IPS-15b (cell line): ENCODE measurements around the gene LCNL1.

Experiments
- H3K27me3 ChIP-seq: one replicate; pipeline ENCODE4 v1.6.1; 2013; ENCODE audit warnings: low read length; ENCODE audit not compliant: control insufficient read depth, insufficient read depth
- H3K36me3 ChIP-seq: one replicate; pipeline ENCODE4 v1.6.1; 2013; ENCODE audit warnings: low read length; ENCODE audit not compliant: control insufficient read depth, insufficient read depth
- H3K4me1 ChIP-seq: one replicate; pipeline ENCODE4 v1.6.1; 2013; ENCODE audit warnings: mild to moderate bottlenecking, low read length; ENCODE audit not compliant: control insufficient read depth, insufficient read depth
- H3K4me3 ChIP-seq: one replicate; pipeline ENCODE4 v1.5.1; 2013; ENCODE audit warnings: low read depth, low read length
- H3K9ac ChIP-seq: one replicate; pipeline ENCODE4 v1.6.1; 2013; ENCODE audit warnings: low read depth, mild to moderate bottlenecking, low read length
- H3K9me3 ChIP-seq: one replicate; pipeline ENCODE4 v1.6.1; 2013; ENCODE audit warnings: mild to moderate bottlenecking, low read length; ENCODE audit not compliant: control insufficient read depth, insufficient read depth

The LCNL1 gene

DNA sequence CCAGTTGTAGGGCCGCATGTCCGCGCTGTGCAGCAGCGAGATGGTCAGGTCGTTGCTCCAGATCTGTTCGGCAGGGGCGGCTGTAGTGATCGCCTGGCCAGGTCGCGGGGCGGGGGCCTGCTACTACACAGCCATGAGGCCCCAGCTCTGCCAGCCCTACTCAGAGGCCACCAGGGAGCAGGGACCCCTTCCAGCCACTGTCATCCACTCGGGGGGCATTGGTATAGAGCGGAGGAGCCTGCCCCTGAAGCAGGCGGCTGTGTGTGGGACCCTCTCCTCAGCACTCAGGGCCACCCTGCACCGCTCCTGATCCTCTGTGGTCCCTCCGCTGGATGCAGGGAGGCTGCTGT, 39.9 kb upstream of the LCNL1 start:
- H3K9ac ChIP-seq, result no peak overlapping the region
- no peaks in the 10 kb centered on the region for H3K4me1 ChIP-seq
- peak overlapping the region; percentile 70 for H3K4me3 ChIP-seq
- no peaks in the 10 kb centered on the region for H3K9me3 ChIP-seq
- peaks cover 36% of the 10 kb centered on the region for H3K36me3 ChIP-seq
- no peaks in the 10 kb centered on the region for H3K27me3 ChIP-seq

DNA sequence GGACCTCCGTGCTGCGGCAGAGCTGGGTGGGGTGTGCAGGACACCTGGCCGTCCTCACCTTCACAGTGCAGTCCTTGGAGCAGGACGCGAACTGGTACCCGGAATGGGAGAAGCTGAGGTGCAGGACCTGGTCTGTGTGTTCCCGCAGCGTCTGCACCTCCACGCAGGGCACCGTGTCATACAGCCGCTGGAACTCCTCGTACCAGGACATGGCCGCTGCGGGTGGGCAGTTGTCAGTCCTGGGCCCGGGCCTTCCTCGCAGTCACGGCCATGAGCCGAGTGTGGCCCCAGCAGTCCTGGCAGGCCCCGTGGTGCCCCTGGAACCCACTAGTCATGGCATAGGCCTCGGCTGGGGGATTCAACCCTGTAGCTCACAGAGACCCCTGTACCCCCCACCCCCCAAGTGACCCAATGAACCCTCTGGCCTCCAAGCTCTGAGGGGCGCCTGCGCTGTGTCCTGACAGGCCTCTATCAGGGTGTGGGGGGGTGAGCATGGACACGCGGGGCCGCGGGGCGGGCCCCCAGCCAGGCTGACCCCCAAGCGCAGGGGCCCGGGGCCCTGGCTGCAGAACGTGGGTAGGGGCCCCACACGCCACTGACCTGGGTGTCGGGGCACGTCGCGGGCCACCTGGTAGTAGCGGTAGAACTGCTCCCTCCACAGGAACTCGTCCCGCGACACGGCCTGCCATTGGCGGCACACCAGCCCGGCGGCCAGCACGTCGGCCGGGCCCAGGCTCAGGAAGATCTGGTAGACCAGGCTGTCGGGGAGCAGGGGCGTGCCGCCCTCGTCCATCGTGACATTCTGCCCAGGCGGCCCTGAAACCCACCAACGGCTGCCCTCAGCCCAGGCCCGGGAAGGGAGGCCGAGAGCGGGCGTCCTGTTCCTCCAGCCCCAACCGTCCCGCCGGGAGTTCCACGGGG, 39.2 kb upstream of the LCNL1 start:
- Histone ChIP-seq H3K4me1 (no peaks in the 10 kb centered on the region), H3K36me3 (peaks cover 36% of the 10 kb centered on the region), H3K4me3 (peak overlapping the region; percentile 70), H3K27me3 (no peaks in the 10 kb centered on the region), H3K9ac (peak overlapping the region; percentile 81), H3K9me3 (no peaks in the 10 kb centered on the region)

DNA sequence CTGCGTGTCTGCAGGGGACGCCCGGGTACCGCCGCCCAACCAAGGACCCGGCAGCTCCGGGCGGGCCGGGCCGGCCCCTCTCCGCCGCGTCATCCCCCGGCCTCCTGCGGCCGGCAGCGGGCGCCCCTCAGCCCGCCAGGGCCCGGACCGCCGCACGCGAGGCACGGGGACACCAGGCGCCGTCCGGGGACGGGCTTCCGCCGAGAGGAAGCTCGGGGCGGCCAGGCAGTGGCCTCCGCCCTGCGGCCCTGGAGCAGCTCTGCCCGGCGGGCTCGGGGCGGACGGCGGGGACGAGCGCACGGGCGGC, 38.6 kb upstream of the LCNL1 start:
- no peaks in the 10 kb centered on the region for H3K27me3 ChIP-seq
- H3K4me3 ChIP-seq, result peak overlapping the region; percentile 70
- H3K4me1 ChIP-seq, result no peaks in the 10 kb centered on the region
- no peaks in the 10 kb centered on the region for H3K9me3 ChIP-seq
- peaks cover 36% of the 10 kb centered on the region for H3K36me3 ChIP-seq
- peak overlapping the region; percentile 81 for H3K9ac ChIP-seq

DNA sequence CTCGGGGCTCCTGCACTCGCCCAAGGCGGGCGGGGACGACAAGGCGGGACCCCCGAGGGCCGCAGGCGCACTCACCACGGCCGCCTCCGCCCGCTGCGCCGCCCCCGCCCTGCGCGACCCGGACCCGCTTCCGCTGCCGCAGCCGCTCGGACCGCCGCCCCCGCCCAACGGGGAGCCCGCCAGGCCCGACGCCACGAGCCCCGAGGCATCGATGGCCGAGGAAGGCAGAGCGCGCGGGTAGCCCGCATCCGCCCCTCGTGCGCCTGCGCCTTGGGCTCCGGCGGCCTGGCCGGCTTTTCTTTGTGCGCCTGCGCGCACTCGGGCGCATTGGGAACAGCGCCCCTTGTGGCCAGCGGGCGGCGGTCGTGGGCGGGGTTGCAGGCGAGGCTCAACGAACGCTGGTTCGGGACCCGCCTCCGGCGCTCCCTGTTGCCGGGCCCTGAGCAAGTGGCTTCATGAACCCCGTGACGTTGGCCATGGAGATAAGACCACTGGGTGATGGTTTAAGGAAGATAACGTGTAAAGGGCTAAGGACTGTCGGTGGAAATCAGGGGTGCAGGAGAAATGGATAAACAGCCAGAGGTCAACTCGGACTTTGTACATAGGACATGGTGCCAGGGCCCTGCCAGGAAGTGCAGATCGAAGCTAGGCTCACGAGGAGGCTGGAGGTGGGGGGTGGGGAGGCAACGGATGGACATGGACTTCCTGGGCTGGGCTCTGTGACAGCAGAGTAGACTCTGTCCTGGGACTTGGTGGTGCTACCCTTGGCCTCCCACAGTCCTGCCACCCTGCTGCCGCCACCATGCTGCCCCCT, 38.1 kb upstream of the LCNL1 start, which contains the start of the genes C8G and FBXW5:
Gene C8G, plus strand, starts transcription at position 725 of the 814 bp plus-strand sequence. Its CDS starts 78 bp downstream, at position 803.
Gene FBXW5, minus strand, starts transcription at position 220 of the 814 bp plus-strand sequence. CDS start 655 bp downstream, outside the sequence.
- H3K4me1 ChIP-seq, result no peaks in the 10 kb centered on the region
- H3K36me3 ChIP-seq, result peaks cover 35% of the 10 kb centered on the region
- H3K27me3 ChIP-seq, result no peaks in the 10 kb centered on the region

DNA sequence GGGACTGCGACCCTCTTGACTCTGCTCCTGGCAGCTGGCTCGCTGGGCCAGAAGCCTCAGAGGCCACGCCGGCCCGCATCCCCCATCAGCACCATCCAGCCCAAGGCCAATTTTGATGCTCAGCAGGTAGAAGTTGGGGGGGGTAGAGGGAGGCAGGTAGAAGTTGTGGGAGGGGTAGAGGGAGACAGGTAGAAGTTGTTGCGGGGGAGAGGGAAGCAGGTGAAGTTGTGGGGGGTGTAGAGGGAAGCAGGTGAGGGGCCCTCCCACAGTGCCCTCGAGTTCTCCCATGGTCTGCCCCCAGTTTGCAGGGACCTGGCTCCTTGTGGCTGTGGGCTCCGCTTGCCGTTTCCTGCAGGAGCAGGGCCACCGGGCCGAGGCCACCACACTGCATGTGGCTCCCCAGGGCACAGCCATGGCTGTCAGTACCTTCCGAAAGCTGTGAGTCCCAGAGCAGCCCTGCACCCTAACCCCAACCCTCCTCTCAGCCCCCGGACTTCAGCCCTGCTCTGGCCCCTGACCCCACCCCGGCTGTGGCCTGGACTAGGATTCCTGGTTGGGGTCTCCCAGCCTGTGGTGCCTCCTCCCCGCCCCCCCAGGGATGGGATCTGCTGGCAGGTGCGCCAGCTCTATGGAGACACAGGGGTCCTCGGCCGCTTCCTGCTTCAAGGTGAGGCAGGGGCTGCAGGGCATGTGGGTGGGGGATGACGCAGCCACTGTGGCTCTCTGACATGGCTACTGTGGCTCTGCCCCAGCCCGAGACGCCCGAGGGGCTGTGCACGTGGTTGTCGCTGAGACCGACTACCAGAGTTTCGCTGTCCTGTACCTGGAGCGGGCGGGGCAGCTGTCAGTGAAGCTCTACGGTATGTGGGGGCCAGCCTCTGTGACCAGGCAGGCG, 37.2 kb upstream of the LCNL1 start:
- no peak overlapping the region for H3K9ac ChIP-seq
- no peaks in the 10 kb centered on the region for H3K4me1 ChIP-seq
- no peaks in the 10 kb centered on the region for H3K9me3 ChIP-seq
- H3K36me3 ChIP-seq, result peaks cover 27% of the 10 kb centered on the region
- H3K4me3 ChIP-seq, result no peak overlapping the region
- no peaks in the 10 kb centered on the region for H3K27me3 ChIP-seq

More for the DNA sequence above, 38.1 kb upstream of the LCNL1 start, which contains the start of the genes C8G and FBXW5:
- Histone ChIP-seq H3K4me3 (peak within 1 kb of the TSS; percentile 70), H3K9ac (peak within 1 kb of the TSS; percentile 81), H3K9me3 (no peaks in the 10 kb centered on the region)

DNA sequence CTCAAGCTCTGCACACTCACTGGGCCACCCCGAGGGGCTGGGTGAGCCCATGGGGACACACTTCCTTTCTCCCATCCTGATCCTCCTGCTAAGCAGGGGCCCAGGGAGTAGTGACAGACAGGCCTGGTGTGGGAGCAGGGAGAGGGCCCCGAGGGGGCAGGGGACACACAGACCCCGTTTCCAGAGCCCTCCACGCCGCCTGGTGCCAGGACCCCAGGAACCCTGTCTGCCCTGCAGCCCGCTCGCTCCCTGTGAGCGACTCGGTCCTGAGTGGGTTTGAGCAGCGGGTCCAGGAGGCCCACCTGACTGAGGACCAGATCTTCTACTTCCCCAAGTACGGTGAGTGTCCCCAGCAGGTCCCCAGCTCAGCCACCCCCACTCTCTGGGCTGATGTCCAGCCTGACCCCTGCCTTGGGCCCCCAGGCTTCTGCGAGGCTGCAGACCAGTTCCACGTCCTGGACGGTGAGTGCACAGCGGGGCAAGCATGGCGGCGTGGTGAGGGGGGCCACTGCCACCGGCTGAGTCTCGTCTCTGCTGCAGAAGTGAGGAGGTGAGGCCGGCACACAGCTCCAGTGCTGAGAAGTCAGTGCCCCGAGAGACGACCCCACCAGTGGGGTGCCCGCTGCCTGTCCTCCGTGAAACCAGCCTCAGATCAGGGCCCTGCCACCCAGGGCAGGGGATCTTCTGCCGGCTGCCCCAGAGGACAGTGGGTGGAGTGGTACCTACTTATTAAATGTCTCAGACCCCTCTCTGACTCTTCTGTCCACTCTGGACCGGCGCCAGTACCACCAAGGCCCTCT, 36.4 kb upstream of the LCNL1 start:
- Histone ChIP-seq H3K27me3 (no peaks in the 10 kb centered on the region), H3K9ac (no peak overlapping the region), H3K4me1 (no peaks in the 10 kb centered on the region), H3K4me3 (no peak overlapping the region), H3K36me3 (peaks cover 18% of the 10 kb centered on the region), H3K9me3 (no peaks in the 10 kb centered on the region)

DNA sequence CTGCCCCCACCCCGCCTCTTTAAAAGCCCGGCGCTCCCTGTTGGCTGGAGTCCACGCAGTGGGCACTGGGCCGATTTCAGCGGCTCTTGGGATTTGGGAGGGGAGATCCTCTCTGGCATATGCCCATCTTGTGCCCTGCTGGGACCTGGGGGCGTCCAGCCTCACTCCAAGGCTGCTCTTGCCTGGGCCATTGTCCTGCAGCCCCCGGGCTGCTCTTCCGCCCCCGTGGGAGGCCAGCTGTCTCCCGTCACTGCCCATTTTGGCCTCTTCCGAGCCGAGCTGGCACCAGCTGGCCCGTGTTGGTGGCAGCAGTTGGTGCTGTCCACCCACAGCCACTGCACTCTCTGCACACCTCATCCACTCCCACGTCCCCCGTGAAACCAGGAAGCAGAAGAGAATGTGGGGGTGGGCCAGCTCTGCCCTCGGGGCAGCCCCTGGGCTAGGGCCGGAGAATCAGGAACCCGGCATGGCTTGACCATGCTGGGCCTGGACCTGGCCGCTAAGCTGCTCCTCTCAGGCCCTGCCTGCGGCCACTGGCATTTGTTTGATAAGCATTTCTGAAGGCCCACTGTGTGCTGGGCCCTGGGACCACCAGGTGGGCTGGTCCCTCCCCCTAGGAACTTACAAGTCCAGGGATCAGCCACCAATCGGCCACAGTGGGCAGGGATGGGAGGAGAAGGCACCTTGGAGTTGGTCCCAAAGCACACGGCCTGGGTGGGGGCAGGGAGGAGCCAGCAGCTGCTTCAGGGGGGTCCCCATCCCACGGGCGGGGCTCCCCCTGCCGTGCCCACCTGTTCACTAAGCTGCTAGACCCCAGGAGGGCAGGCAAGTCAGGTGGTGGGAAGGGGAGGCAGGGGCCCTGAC, 35.5 kb upstream of the LCNL1 start:
- H3K9me3 ChIP-seq, result no peaks in the 10 kb centered on the region
- no peaks in the 10 kb centered on the region for H3K4me1 ChIP-seq
- no peak overlapping the region for H3K4me3 ChIP-seq
- peaks cover 11% of the 10 kb centered on the region for H3K36me3 ChIP-seq
- peak overlapping the region; percentile 60 for H3K9ac ChIP-seq
- H3K27me3 ChIP-seq, result no peaks in the 10 kb centered on the region

DNA sequence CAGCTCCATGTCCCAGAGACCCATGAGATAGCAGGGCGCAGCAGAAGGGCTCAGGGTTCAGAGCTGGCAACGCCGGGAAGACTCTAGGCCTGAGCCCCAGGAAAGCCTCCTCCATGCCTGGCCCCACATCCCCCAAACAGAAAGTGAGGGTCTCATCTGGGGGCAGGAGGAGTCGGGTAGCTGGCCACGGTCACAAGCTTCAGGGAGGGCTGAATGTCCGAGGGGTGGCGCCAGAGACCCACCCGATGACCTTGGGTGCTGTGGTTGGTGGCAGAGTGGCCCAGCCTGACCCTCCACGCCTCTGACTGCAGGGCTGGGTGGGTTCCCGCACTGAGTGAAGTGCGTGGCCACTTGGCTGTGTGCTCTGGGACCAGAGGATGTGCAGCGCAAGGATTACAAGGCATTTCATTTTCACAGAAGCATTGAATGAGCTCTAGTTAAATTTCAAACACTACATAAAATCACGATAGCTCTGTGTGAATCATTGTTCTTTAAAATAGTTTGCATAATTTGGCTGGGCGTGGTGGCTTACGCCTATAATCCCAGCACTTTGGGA, 34.8 kb upstream of the LCNL1 start:
- Histone ChIP-seq H3K9ac (peak overlapping the region; percentile 60), H3K4me1 (no peaks in the 10 kb centered on the region)

DNA sequence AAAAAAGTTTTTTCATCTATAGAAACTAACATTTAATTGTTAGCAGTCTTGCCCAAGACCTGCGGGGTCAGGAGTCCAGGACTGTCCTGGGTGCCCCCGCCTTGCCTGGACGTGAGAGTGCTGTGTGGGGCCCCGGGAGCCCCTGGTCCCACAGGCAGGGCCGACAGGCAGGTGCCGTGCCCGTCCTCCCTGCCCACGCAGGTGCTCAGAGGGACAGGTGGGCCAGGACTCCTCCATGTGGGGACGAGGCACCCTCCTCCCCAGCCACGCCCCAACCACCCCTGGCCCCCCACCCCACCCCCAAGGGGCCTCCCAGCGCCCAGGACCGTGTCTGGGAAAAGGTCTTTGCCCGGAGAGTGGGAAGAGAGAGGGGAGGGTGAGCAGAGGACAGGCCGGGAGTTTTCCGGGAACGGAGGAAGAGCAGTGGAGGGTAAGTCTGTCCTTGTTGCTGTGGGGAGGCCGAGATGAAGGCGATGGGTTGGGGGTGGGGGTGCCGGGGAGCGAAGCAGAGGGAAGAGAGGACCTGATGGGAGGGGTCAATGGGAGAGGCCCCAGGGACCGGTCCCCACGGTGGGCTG, 33.5 kb upstream of the LCNL1 start:
- Histone ChIP-seq H3K4me3 (peak overlapping the region; percentile 73), H3K9ac (peak overlapping the region; percentile 70), H3K27me3 (no peaks in the 10 kb centered on the region), H3K36me3 (no peaks in the 10 kb centered on the region), H3K9me3 (no peaks in the 10 kb centered on the region), H3K4me1 (no peaks in the 10 kb centered on the region)

More for the DNA sequence above, 34.8 kb upstream of the LCNL1 start:
- no peaks in the 10 kb centered on the region for H3K27me3 ChIP-seq
- no peaks in the 10 kb centered on the region for H3K9me3 ChIP-seq
- peaks cover 3% of the 10 kb centered on the region for H3K36me3 ChIP-seq
- no peak overlapping the region for H3K4me3 ChIP-seq
